NCI-H748 (cell line): ENCODE measurements around the gene NSMCE4A.
"Not testable (repeated sequence)": the region's sequence is repeated elsewhere in the genome, so short reads cannot be mapped to it uniquely, and the experiment has no call there.

Experiments used
- DNase-seq: peaks from one replicate; lab custom pipeline; 2025; ENCODE audit not compliant: unreplicated experiment; lab: John Stamatoyannopoulos, UW

NSMCE4A gene

GRCh38 chr10:121936295-121936694 lies 38.7 kb downstream of the NSMCE4A start:
- no peak for DNase-seq

GRCh38 chr10:121935702-121936101 lies 39.3 kb downstream of the NSMCE4A start:
- peak; percentile 17 for DNase-seq

GRCh38 chr10:121930268-121931085 lies 44.5 kb downstream of the NSMCE4A start:
- not testable (repeated sequence) for DNase-seq

GRCh38 chr10:121929585-121930267 lies 45.3 kb downstream of the NSMCE4A start:
- DNase-seq, result not testable (repeated sequence)

- peak; percentile 49 for DNase-seq
Measured at GRCh38 chr10:121928528-121928884, 46.5 kb downstream of the NSMCE4A start.

- DNase-seq, result peak; percentile 92
Measured at GRCh38 chr10:121927841-121928527, 47.0 kb downstream of the NSMCE4A start, which contains the start of gene ATE1. TSS of gene ATE1 (minus strand) at chr10:121928031. CDS start at chr10:121927949, 82 bp downstream.

GRCh38 chr10:121927318-121927840 lies 47.6 kb downstream of the NSMCE4A start:
- DNase-seq, result peak; percentile 68

GRCh38 chr10:121926671-121927317 lies 48.2 kb downstream of the NSMCE4A start:
- peak; percentile 58 for DNase-seq

- no peak for DNase-seq
Measured at GRCh38 chr10:121926157-121926556, 48.9 kb downstream of the NSMCE4A start.

- no peak for DNase-seq
Measured at GRCh38 chr10:121921238-121921931, 53.6 kb downstream of the NSMCE4A start.

GRCh38 chr10:121919666-121920065 lies 55.4 kb downstream of the NSMCE4A start:
- no peak for DNase-seq

GRCh38 chr10:121918800-121919199 lies 56.2 kb downstream of the NSMCE4A start:
- not testable (repeated sequence) for DNase-seq

- no peak for DNase-seq
Measured at GRCh38 chr10:121914661-121915060, 60.4 kb downstream of the NSMCE4A start.

- no peak for DNase-seq
Measured at GRCh38 chr10:121911421-121911697, 63.7 kb downstream of the NSMCE4A start.

- DNase-seq, result peak; percentile 58
Measured at GRCh38 chr10:121910673-121911420, 64.2 kb downstream of the NSMCE4A start.
